A549 (cell line): Measurements from ENCODE around the gene SLC2A13. TPM values are rescaled to one million over a fixed set of nuclear protein-coding genes. Genes with fewer than 3 reads are reported as not detected.

Experiments
- ATAC-seq, 2 experiments: fragments of 200-7000 bp in 1 of 2; fragments of >200 bp in 1 of 2; cut with Nextera tagmentation in 1 of 2; cut with Tn5 transposase in 1 of 2; 3 replicates each; pipeline versions ENCODE4 v1.8.0 to v1.9.1; 2018 to 2020; ENCODE audit warnings: mild to moderate bottlenecking in 1 of 2, moderate library complexity in 1 of 2
- CTCF ChIA-PET: fragments of 300-600 bp; sonication (Branson Sonifier 250); formaldehyde crosslinking; extraction: SDS; loops from one replicate; lab custom pipeline; 2021; ENCODE audit warnings: antibody characterized with exemption, inconsistent platforms; lab: Yijun Ruan, JAX
- POLR2A ChIA-PET: fragments of 350-600 bp; formaldehyde crosslinking; extraction: SDS; loops from one replicate; lab custom pipeline; 2021; ENCODE audit warnings: antibody characterized with exemption, inconsistent platforms; lab: Yijun Ruan, JAX
- DNase-seq, 2 experiments: peaks; one replicate each; pipeline versions ENCODE4 v3.0.0 to v3.0.0-alpha.2; 2011 to 2016; ENCODE audit warnings: low read depth in 1 of 2, low spot score in 1 of 2
- FAIRE-seq: peaks from 2 replicates; lab custom pipeline; 2011; peaks lifted over from hg19 to GRCh38; lab: Jason Lieb, UNC
- H3K27ac ChIP-seq, 2 experiments: fragments of >200 bp; sonication (Bioruptor Twin); formaldehyde crosslinking; 3 replicates each; pipeline ENCODE4 v1.5.1; 2016 to 2017
- H3K4me1 ChIP-seq: fragments of >200 bp; sonication (Bioruptor Twin); formaldehyde crosslinking; 3 replicates; pipeline ENCODE4 v1.6.1; 2016
- H3K4me2 ChIP-seq: fragments of >200 bp; sonication (Bioruptor Twin); formaldehyde crosslinking; 3 replicates; pipeline ENCODE4 v1.6.1; 2016
- H3K4me3 ChIP-seq: fragments of >200 bp; sonication (Bioruptor Twin); formaldehyde crosslinking; 3 replicates; pipeline ENCODE4 v1.5.1; 2016
- H3K9me3 ChIP-seq: fragments of >200 bp; sonication (Bioruptor Twin); formaldehyde crosslinking; 3 replicates; pipeline ENCODE4 v1.6.1; 2016
- BCL3 ChIP-seq: fragments of >200 bp; sonication (Bioruptor Twin); formaldehyde crosslinking; IDR thresholded peaks from 3 replicates; pipeline ENCODE4 v1.6.1; 2016
- CBX8 ChIP-seq: fragments of 200-600 bp; sonication (generic); IDR thresholded peaks from 2 replicates; pipeline ENCODE4 v1.6.1; 2016
- CHD2 ChIP-seq: fragments of 150-350 bp; IDR thresholded peaks from 2 replicates; pipeline ENCODE4 v1.6.1; 2014; ENCODE audit warnings: low read length; ENCODE audit not compliant: partially characterized antibody
- EHF ChIP-seq: fragments of 250-450 bp; sonication (Bioruptor Pico); IDR thresholded peaks from 2 replicates; pipeline ENCODE4 v1.5.0; 2020; ENCODE audit warnings: mild to moderate bottlenecking
- FOSL2 ChIP-seq, 2 experiments: fragments of 450-650 bp in 1 of 2; fragments of >200 bp in 1 of 2; sonication (Bioruptor Twin) in 1 of 2; formaldehyde crosslinking; IDR thresholded peaks; 2 replicates each; pipeline versions ENCODE4 v1.5.0 to v1.6.1; 2016 to 2020; ENCODE audit warnings: mild to moderate bottlenecking in 1 of 2, moderate library complexity in 1 of 2
- HES2 ChIP-seq: fragments of >200 bp; sonication (Bioruptor Twin); formaldehyde crosslinking; IDR thresholded peaks from 2 replicates; pipeline ENCODE4 v1.6.1; 2016
- MAFK ChIP-seq: fragments of 450-650 bp; IDR thresholded peaks from 2 replicates; pipeline ENCODE4 v1.6.1; 2014; ENCODE audit not compliant: partially characterized antibody
- NR3C1 ChIP-seq: fragments of >200 bp; sonication (Bioruptor Twin); formaldehyde crosslinking; IDR thresholded peaks from 3 replicates; pipeline ENCODE4 v1.6.1; 2017
- RAD21 ChIP-seq, 2 experiments: fragments of >200 bp in 1 of 2; sonication (Bioruptor Twin) in 1 of 2; formaldehyde crosslinking in 1 of 2; IDR thresholded peaks in 1 of 2; conservative IDR thresholded peaks in 1 of 2; 2 replicates in 1 of 2; 3 replicates in 1 of 2; pipeline ENCODE4 v1.6.1; 2012 to 2018; ENCODE audit warnings: inconsistent platforms in 1 of 2
- RFX5 ChIP-seq: fragments of 450-650 bp; IDR thresholded peaks from 2 replicates; pipeline ENCODE4 v1.7.1; 2014; ENCODE audit warnings: antibody characterized with exemption, mild to moderate bottlenecking, moderate library complexity
- TFCP2L1 ChIP-seq: fragments of 250-450 bp; sonication (Bioruptor Pico); IDR thresholded peaks from 2 replicates; pipeline ENCODE4 v1.5.0; 2021; ENCODE audit warnings: mild to moderate bottlenecking
- ZNF302 ChIP-seq: fragments of 250-450 bp; sonication (Bioruptor Pico); IDR thresholded peaks from 2 replicates; pipeline ENCODE4 v1.9.0; 2021; ENCODE audit warnings: inconsistent platforms, mild to moderate bottlenecking, moderate library complexity
- WGBS: methylation state at CpG from one replicate; pipeline ENCODE4 v1.1.6; 2017; ENCODE audit errors: missing lambda C conversion rate; 5-methylcytosine and 5-hydroxymethylcytosine counted together
- polyA plus RNA-seq, 4 experiments: library from polyadenylated mRNA; depleted of rRNA in 3 of 4; stranded (reverse); fragments of >200 nt; fragmentation: RNase III in 1 of 4; extraction: RNeasy Plus Mini Kit Qiagen cat#74134 plus additional on column Dnase treatment in 1 of 4; gene quantifications; 2 replicates in 3 of 4; 3 replicates in 1 of 4; pipeline ENCODE4 v1.2.3, GENCODE V29; 2011 to 2017
- TF ChIP-seq, protein P1 (sequence below): fragments of 250-450 bp; sonication (Bioruptor Pico); IDR thresholded peaks from 2 replicates; pipeline ENCODE4 v1.5.0; 2021; ENCODE audit warnings: mild to moderate bottlenecking, moderate library complexity, borderline replicate concordance
- TF ChIP-seq, protein P2 (sequence below): IDR thresholded peaks from 2 replicates; pipeline ENCODE4 v1.6.1; 2012

Gene SLC2A13
- polyA plus RNA-seq, 2 of the 4 experiments (the other 2 are of a cell fraction): 4.5 to 8.2 TPM

- TF ChIP-seq RAD21 (conservative IDR thresholded peaks at IDR 0.05 in 1 of 2, IDR thresholded peaks at IDR 0.05 in 1 of 2): no peak
Measured at GRCh38 chr12:39777465-39777864, 328.4 kb downstream of the SLC2A13 start (continued).

DNA sequence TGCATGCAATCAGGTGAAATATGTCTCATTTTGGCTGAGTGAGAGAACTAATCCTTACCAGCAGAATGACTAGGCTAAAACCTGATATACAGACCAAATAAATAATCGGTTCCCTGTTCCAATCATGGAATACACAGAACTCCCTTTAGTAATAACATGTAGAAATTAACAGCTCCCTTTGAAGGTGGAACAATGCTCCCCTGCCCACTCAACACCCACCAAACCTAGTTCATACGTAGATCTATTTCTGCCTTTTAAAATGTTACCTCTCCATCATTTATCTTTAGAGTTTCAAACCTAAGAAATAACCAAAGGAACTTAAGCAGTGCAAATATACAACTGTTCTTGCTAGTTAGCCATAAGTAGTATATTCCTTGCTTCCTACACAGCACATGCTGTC is 332.6 kb downstream of the SLC2A13 start:
- 75% methylated on average over 2 of the region's 2 CpGs for WGBS
- TF ChIP-seq RFX5: no peak
- no peak for TF ChIP-seq CHD2
- TF ChIP-seq, protein P1, sequence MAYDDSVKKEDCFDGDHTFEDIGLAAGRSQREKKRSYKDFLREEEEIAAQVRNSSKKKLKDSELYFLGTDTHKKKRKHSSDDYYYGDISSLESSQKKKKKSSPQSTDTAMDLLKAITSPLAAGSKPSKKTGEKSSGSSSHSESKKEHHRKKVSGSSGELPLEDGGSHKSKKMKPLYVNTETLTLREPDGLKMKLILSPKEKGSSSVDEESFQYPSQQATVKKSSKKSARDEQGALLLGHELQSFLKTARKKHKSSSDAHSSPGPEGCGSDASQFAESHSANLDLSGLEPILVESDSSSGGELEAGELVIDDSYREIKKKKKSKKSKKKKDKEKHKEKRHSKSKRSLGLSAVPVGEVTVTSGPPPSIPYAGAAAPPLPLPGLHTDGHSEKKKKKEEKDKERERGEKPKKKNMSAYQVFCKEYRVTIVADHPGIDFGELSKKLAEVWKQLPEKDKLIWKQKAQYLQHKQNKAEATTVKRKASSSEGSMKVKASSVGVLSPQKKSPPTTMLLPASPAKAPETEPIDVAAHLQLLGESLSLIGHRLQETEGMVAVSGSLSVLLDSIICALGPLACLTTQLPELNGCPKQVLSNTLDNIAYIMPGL (CRISPR knock-in tag): no peak
- no peak for TF ChIP-seq NR3C1
- TF ChIP-seq, all 56 proteins: peak for 0
- ChIA-PET CTCF (interaction anchor here (0.5 to 1.2 kb wide), 2 partner anchors 312 to 334 kb away, joined by 3 to 4 read pairs; no protein-coding TSS in a partner anchor), POLR2A (no interaction called here)
- ATAC-seq (no peak), DNase-seq (no peak), FAIRE-seq (no peak)
- Histone ChIP-seq H3K4me2 (no peak overlapping the region), H3K4me1 (no peaks in the 10 kb centered on the region), H3K9me3 (no peaks in the 10 kb centered on the region), H3K27ac (no peak overlapping the region), H3K4me3 (no peak overlapping the region)

DNA sequence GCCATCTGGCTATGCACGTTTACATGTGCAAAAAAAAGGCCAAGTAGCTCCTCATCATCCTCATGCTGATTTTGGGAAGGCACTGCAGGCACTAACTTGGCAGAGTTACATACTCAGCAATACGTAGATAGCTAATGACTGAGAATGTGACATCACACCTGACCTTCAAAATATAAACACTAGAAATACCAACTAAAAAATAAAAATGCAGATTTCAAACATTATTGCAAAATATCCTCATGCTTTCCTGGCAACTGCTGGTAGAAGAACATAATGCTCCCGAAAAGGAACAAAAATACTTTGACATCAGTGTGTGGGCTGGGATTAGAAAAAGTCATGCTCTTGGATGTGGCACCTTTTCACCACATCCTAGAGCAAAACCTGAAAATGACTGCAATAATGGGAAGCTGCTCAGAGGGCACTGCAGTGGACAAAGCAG is 333.0 kb downstream of the SLC2A13 start:
- no peaks in the 10 kb centered on the region for H3K4me1 ChIP-seq
- H3K4me2 ChIP-seq: no peak overlapping the region
- no peak for DNase-seq
- no peak overlapping the region for H3K27ac ChIP-seq
- POLR2A ChIA-PET: no interaction called here
- no peak for FAIRE-seq
- no peak for ATAC-seq
- WGBS: 48% methylated on average over 3 of the region's 3 CpGs
- no peaks in the 10 kb centered on the region for H3K9me3 ChIP-seq
- no peak overlapping the region for H3K4me3 ChIP-seq
- no peak for TF ChIP-seq CBX8
- TF ChIP-seq, all 56 proteins: peak for 0
- CTCF ChIA-PET: interaction anchor here (0.5 to 1.7 kb wide), 5 partner anchors 9 to 335 kb away, joined by 3 to 4 read pairs (median 3); no protein-coding TSS in a partner anchor

GRCh38 chr12:39771456-39771855 is 334.4 kb downstream of the SLC2A13 start:
- WGBS: 91% methylated on average over 1 of the region's 1 CpG
- Histone ChIP-seq H3K9me3 (no peaks in the 10 kb centered on the region), H3K4me2 (no peak overlapping the region), H3K4me3 (no peak overlapping the region), H3K27ac (no peak overlapping the region), H3K4me1 (no peaks in the 10 kb centered on the region)
- ChIA-PET POLR2A (no interaction called here), CTCF (interaction anchor here (0.8 to 1.7 kb wide), 3 partner anchors 10 to 336 kb away, joined by 3 to 4 read pairs (median 3); no protein-coding TSS in a partner anchor)
- no peak for FAIRE-seq
- TF ChIP-seq FOSL2 (IDR thresholded peaks at IDR 0.05) (no peak), FOSL2 (CRISPR knock-in tag; IDR thresholded peaks at IDR 0.05) (no peak), BCL3 (no peak), CHD2 (no peak), EHF (CRISPR knock-in tag) (no peak), TFCP2L1 (CRISPR knock-in tag) (no peak), HES2 (no peak), ZNF302 (no peak), MAFK (no peak)
- TF ChIP-seq, protein P2, sequence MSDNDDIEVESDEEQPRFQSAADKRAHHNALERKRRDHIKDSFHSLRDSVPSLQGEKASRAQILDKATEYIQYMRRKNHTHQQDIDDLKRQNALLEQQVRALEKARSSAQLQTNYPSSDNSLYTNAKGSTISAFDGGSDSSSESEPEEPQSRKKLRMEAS: no peak
- no peak for ATAC-seq
- DNase-seq: no peak
